WERI-Rb-1 (cell line): ENCODE measurements around the gene SRRM1.
A peak's percentile ranks its signal among the peaks of the same experiment; 100 is the strongest.

Experiments used
- DNase-seq: peaks from one replicate; pipeline ENCODE4 v3.0.0-alpha.2; 2020
- H3K27ac ChIP-seq: fragments of 250-450 bp; sonication (Bioruptor Pico); 2 replicates; pipeline ENCODE4 v1.5.1; 2020; ENCODE audit warnings: mild to moderate bottlenecking, moderate library complexity
- H3K27me3 ChIP-seq: fragments of 250-450 bp; sonication (Bioruptor Pico); 2 replicates; pipeline ENCODE4 v1.5.1; 2021; ENCODE audit warnings: mild to moderate bottlenecking, low read depth, moderate library complexity; ENCODE audit not compliant: insufficient read depth, severe bottlenecking
- H3K36me3 ChIP-seq: fragments of 250-450 bp; sonication (Bioruptor Pico); 2 replicates; pipeline ENCODE4 v1.5.1; 2020; ENCODE audit warnings: mild to moderate bottlenecking, moderate library complexity
- H3K4me3 ChIP-seq: 2 replicates; pipeline ENCODE4 v1.5.1; 2011; ENCODE audit warnings: low read depth, mild to moderate bottlenecking, control low read depth, low read length
- H3K9me3 ChIP-seq: fragments of 250-450 bp; sonication (Bioruptor Pico); 2 replicates; pipeline ENCODE4 v1.5.1; 2021; ENCODE audit warnings: mild to moderate bottlenecking, moderate library complexity; ENCODE audit not compliant: severe bottlenecking
- TF ChIP-seq, protein P1 (sequence below): IDR thresholded peaks from 2 replicates; pipeline ENCODE4 v1.5.1; 2011; ENCODE audit warnings: low read depth, mild to moderate bottlenecking, control low read depth, inconsistent platforms, low read length

Gene SRRM1

DNA sequence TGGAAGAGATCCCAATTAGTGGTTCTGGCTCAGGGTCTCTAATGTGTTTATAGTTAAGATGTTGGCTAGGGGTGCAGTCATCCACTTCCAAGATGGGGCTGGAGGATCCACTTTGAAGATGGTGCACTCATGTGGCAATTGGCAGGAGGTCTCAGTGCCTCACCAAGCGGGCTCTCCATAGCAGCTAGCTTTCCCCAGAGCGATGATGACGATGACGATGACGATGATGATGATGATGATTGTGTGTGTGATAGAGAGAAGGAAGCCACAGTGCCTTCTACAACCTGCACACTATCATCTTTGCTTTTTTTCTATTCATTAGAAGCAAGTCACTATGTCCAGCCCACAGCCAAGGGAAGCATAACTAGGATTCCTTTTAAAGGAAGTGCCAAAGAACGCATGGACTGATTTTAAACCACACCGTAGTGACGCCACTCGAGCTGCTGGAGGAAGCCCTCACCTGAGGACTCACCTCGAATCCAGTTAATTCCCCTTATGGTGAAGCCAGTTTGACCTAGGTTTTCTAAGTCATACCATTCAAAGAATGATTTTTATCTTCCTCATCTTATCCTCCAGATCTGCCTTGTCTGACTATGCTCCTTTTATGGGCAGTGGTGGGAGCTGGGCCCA lies 49.4 kb downstream of the SRRM1 start:
- no peak for DNase-seq
- Histone ChIP-seq H3K27me3 (no peaks in the 10 kb centered on the region), H3K27ac (no peak overlapping the region), H3K36me3 (no peaks in the 10 kb centered on the region), H3K4me3 (no peak overlapping the region), H3K9me3 (peaks cover 8% of the 10 kb centered on the region)
- TF ChIP-seq, protein P1, sequence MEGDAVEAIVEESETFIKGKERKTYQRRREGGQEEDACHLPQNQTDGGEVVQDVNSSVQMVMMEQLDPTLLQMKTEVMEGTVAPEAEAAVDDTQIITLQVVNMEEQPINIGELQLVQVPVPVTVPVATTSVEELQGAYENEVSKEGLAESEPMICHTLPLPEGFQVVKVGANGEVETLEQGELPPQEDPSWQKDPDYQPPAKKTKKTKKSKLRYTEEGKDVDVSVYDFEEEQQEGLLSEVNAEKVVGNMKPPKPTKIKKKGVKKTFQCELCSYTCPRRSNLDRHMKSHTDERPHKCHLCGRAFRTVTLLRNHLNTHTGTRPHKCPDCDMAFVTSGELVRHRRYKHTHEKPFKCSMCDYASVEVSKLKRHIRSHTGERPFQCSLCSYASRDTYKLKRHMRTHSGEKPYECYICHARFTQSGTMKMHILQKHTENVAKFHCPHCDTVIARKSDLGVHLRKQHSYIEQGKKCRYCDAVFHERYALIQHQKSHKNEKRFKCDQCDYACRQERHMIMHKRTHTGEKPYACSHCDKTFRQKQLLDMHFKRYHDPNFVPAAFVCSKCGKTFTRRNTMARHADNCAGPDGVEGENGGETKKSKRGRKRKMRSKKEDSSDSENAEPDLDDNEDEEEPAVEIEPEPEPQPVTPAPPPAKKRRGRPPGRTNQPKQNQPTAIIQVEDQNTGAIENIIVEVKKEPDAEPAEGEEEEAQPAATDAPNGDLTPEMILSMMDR, result no peak

DNA sequence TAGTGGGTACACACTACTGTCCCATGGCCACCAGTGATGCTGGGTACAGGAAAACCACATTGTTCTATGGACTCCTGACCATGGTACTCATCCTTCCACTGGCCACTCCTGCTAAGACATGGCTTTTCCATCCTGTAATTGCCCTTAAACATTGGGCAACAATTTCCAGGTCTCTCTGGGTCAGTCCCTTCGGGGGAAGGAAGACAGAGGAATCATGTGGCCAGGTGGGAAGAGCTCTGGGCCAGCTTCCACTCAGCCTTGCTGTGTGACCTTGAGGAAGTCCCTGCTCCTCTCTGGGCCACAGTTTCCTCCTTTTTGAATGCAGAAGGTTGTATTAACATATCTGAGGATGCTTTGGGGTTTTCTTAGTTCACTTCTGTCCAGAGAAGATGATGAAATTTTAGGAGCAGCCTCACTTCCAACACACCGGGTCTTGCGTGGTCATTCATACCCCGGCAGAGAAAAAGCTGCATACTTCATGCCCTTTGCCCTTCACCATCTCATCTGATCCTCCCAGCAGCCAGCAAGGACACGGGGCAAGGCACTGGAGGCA lies 50.8 kb downstream of the SRRM1 start:
- no peak for DNase-seq
- H3K4me3 ChIP-seq, result no peak overlapping the region
- H3K9me3 ChIP-seq, result peaks cover 8% of the 10 kb centered on the region
- no peak overlapping the region; the same call in 1 of the 2 replicates for H3K27ac ChIP-seq
- no peaks in the 10 kb centered on the region for H3K36me3 ChIP-seq
- TF ChIP-seq, protein P1, result no peak
- H3K27me3 ChIP-seq, result no peaks in the 10 kb centered on the region

DNA sequence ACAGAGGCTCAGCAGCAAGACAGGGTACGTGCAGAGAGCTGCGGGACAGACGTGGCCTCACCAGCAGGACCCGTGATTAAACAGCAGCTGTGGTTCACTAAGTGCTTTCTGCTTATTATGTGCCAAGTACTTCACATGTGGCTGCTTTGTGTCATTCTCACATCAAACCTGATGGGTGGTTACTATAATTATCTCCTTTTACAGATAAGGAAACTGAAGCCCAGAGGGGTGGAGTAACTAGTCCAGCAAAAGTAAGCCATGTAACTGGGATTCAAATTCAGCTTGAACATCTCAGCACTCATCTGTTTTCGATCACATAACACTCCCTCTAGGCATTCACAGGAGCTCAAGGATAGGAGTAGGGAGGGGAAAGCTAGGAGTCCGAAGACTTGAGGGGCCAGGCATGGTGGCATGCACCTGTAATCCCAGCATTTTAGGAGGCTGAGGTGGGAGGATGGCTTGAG lies 51.3 kb downstream of the SRRM1 start:
- Histone ChIP-seq H3K27ac (no peak overlapping the region; the same call in 1 of the 2 replicates), H3K36me3 (no peaks in the 10 kb centered on the region), H3K27me3 (no peaks in the 10 kb centered on the region), H3K9me3 (peaks cover 8% of the 10 kb centered on the region), H3K4me3 (no peak overlapping the region)
- DNase-seq, result no peak
- TF ChIP-seq, protein P1, result no peak

DNA sequence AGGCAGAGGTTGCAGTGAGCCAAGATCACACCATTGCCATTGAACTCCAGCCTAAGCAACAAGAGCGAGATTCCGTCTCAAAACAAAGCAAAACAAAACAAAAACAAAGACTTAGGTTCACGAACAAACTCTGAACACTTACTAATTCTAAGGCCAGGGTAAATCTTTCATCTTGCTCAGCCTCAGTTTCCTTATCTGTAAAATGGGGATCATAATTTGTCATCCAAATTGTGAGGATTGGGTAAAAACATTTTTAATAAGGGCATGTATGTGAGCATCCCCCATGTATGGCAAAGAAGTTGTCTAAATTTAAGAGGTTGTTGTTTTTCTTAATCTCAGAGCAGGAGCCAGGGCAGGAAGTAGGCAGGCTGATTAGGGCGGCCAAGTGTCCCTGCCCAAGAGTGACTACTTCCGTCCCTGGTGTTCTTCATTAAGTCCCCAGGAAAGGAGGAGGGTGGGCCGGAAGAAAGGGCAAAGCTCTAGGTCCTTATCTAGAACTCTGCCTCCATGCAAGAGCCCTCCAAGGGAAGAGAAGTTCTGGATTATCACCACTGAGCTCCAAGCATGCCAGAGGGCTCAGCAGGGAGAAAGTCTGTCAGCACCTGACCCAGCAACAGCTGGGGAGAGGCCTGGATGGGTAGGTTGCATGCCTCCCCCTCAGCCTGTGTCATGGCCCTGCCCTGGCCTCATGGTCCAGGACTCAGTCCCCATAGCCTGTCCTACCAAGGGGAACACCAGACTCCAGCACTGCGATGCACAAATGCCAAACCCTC lies 52.3 kb downstream of the SRRM1 start:
- H3K4me3 ChIP-seq, result no peak overlapping the region
- H3K27me3 ChIP-seq, result no peaks in the 10 kb centered on the region

DNA sequence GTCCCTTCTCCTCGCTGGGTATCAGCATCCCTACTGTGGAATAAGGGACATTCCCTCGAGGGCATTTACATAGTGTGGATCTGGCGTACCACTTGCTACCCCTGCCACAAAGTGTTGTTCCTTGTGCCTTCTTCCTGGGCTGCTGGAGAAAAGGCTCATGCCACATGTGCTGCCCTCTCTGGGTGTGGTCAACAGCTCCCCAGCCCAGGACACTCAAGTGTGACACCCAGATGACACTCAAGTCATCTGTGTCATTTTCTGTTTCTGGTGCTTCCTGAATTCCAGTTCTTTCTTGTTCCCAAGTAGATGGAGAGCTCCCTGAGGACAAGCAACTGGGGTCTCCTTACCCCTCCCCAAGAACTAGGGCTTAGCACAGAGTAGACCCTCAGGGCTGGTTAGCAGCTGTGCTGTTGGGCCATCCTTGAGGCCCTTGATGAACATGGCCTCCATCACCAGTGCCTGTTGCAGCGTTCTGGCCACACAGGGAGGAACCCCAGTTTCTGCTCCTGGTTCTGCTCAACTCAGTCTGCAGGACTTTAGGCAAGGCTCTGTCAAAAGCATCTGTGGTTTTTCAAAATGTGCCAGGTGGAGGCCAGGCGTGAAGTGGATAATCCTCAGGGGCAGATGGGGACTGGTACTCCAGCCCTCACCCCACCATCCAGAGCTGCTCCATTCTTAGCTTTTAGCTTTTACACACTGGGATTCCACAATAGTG lies 53.1 kb downstream of the SRRM1 start:
- Histone ChIP-seq H3K36me3 (no peaks in the 10 kb centered on the region), H3K9me3 (peaks cover 4% of the 10 kb centered on the region), H3K4me3 (no peak overlapping the region), H3K27me3 (no peaks in the 10 kb centered on the region), H3K27ac (peak overlapping the region; percentile 75)
- TF ChIP-seq, protein P1, result no peak
- DNase-seq, result peak; percentile 85

More for the DNA sequence above, 52.3 kb downstream of the SRRM1 start:
- DNase-seq, result no peak
- TF ChIP-seq, protein P1, result no peak
- no peaks in the 10 kb centered on the region for H3K36me3 ChIP-seq
- peaks cover 8% of the 10 kb centered on the region for H3K9me3 ChIP-seq
- H3K27ac ChIP-seq, result peak overlapping the region; percentile 75
